ENCODE measurements around the gene BTNL2. TPM values are rescaled to one million over a fixed set of nuclear protein-coding genes. Genes with fewer than 3 reads are reported as not detected.
"Not testable (repeated sequence)": the region's sequence is repeated elsewhere in the genome, so short reads cannot be mapped to it uniquely, and the experiment has no call there.

BTNL2 gene
- polyA plus RNA-seq, 2 donors: not detected

GRCh38 chr6:32436995-32437836 is 30.2 kb upstream of the BTNL2 start:
- H3K4me1 ChIP-seq (ENCODE audit: control insufficient read depth in 2 of 2, insufficient read depth in 2 of 2, low read length in 1 of 2): no peaks in the 10 kb centered on the region
- no peak overlapping the region for H3K4me3 ChIP-seq (ENCODE audit: low read depth in 1 of 2, low read length in 2 of 2)
- WGBS, 2 donors: 46 to 54% methylated on average over 2 of the region's 2 CpGs
- no peaks in the 10 kb centered on the region for H3K27me3 ChIP-seq (ENCODE audit: control insufficient read depth in 1 of 2, insufficient read depth in 2 of 2, low read length in 2 of 2)
- no peaks in the 10 kb centered on the region for H3K9me3 ChIP-seq (ENCODE audit: control insufficient read depth in 2 of 2, insufficient read depth in 1 of 2, low read depth in 1 of 2, low read length in 1 of 2)
- H3K27ac ChIP-seq (ENCODE audit: low read depth in 2 of 2, low read length in 1 of 2): no peak overlapping the region
- no peaks in the 10 kb centered on the region for H3K36me3 ChIP-seq (ENCODE audit: control insufficient read depth in 2 of 2, insufficient read depth in 2 of 2, low read length in 1 of 2)

- Histone ChIP-seq H3K9me3 (ENCODE audit: control insufficient read depth in 2 of 2, insufficient read depth in 1 of 2, low read depth in 1 of 2, low read length in 1 of 2) (no peaks in the 10 kb centered on the region), H3K36me3 (ENCODE audit: control insufficient read depth in 2 of 2, insufficient read depth in 2 of 2, low read length in 1 of 2) (no peaks in the 10 kb centered on the region), H3K27ac (ENCODE audit: low read depth in 2 of 2, low read length in 1 of 2) (no peak overlapping the region), H3K4me1 (ENCODE audit: control insufficient read depth in 2 of 2, insufficient read depth in 2 of 2, low read length in 1 of 2) (no peaks in the 10 kb centered on the region), H3K4me3 (ENCODE audit: low read depth in 1 of 2, low read length in 2 of 2) (no peak overlapping the region), H3K27me3 (ENCODE audit: control insufficient read depth in 1 of 2, insufficient read depth in 2 of 2, low read length in 2 of 2) (no peaks in the 10 kb centered on the region)
- 66 to 70% methylated on average over 4 of the region's 4 CpGs for WGBS, 2 donors
These were observed 29.2 kb upstream of the BTNL2 start for GRCh38 chr6:32436186-32436585.

GRCh38 chr6:32433950-32434349 is 27.0 kb upstream of the BTNL2 start:
- not testable (repeated sequence) for H3K9me3 ChIP-seq (ENCODE audit: control insufficient read depth in 2 of 2, insufficient read depth in 1 of 2, low read depth in 1 of 2, low read length in 1 of 2); H3K36me3 ChIP-seq (ENCODE audit: control insufficient read depth in 2 of 2, insufficient read depth in 2 of 2, low read length in 1 of 2); H3K27me3 ChIP-seq (ENCODE audit: control insufficient read depth in 1 of 2, insufficient read depth in 2 of 2, low read length in 2 of 2); H3K27ac ChIP-seq (ENCODE audit: low read depth in 2 of 2, low read length in 1 of 2); H3K4me3 ChIP-seq (ENCODE audit: low read depth in 1 of 2, low read length in 2 of 2); H3K4me1 ChIP-seq (ENCODE audit: control insufficient read depth in 2 of 2, insufficient read depth in 2 of 2, low read length in 1 of 2)
- 93 to 98% methylated on average over 1 of the region's 1 CpG for WGBS, 2 donors

GRCh38 chr6:32432050-32432450 is 25.1 kb upstream of the BTNL2 start:
- Histone ChIP-seq H3K27me3 (ENCODE audit: control insufficient read depth in 1 of 2, insufficient read depth in 2 of 2, low read length in 2 of 2) (no peaks in the 10 kb centered on the region), H3K9me3 (ENCODE audit: control insufficient read depth in 2 of 2, insufficient read depth in 1 of 2, low read depth in 1 of 2, low read length in 1 of 2) (no peaks in the 10 kb centered on the region), H3K4me1 (ENCODE audit: control insufficient read depth in 2 of 2, insufficient read depth in 2 of 2, low read length in 1 of 2) (no peaks in the 10 kb centered on the region), H3K27ac (ENCODE audit: low read depth in 2 of 2, low read length in 1 of 2) (no peak overlapping the region), H3K36me3 (ENCODE audit: control insufficient read depth in 2 of 2, insufficient read depth in 2 of 2, low read length in 1 of 2) (no peaks in the 10 kb centered on the region), H3K4me3 (ENCODE audit: low read depth in 1 of 2, low read length in 2 of 2) (no peak overlapping the region)
- WGBS, 2 donors: 2 to 8% methylated on average over 1 of the region's 1 CpG

GRCh38 chr6:32431142-32431541 is 24.2 kb upstream of the BTNL2 start:
- no peaks in the 10 kb centered on the region for H3K27me3 ChIP-seq (ENCODE audit: control insufficient read depth in 1 of 2, insufficient read depth in 2 of 2, low read length in 2 of 2)
- 60 to 66% methylated on average over 3 of the region's 3 CpGs for WGBS, 2 donors
- no peaks in the 10 kb centered on the region for H3K9me3 ChIP-seq (ENCODE audit: control insufficient read depth in 2 of 2, insufficient read depth in 1 of 2, low read depth in 1 of 2, low read length in 1 of 2)
- no peaks in the 10 kb centered on the region for H3K36me3 ChIP-seq (ENCODE audit: control insufficient read depth in 2 of 2, insufficient read depth in 2 of 2, low read length in 1 of 2)
- no peak overlapping the region for H3K4me3 ChIP-seq (ENCODE audit: low read depth in 1 of 2, low read length in 2 of 2)
- H3K4me1 ChIP-seq (ENCODE audit: control insufficient read depth in 2 of 2, insufficient read depth in 2 of 2, low read length in 1 of 2): no peaks in the 10 kb centered on the region
- no peak overlapping the region for H3K27ac ChIP-seq (ENCODE audit: low read depth in 2 of 2, low read length in 1 of 2)

GRCh38 chr6:32430179-32430578 is 23.2 kb upstream of the BTNL2 start:
- Histone ChIP-seq H3K4me1 (ENCODE audit: control insufficient read depth in 2 of 2, insufficient read depth in 2 of 2, low read length in 1 of 2) (no peaks in the 10 kb centered on the region), H3K9me3 (ENCODE audit: control insufficient read depth in 2 of 2, insufficient read depth in 1 of 2, low read depth in 1 of 2, low read length in 1 of 2) (no peaks in the 10 kb centered on the region), H3K4me3 (ENCODE audit: low read depth in 1 of 2, low read length in 2 of 2) (no peak overlapping the region), H3K36me3 (ENCODE audit: control insufficient read depth in 2 of 2, insufficient read depth in 2 of 2, low read length in 1 of 2) (no peaks in the 10 kb centered on the region), H3K27ac (ENCODE audit: low read depth in 2 of 2, low read length in 1 of 2) (no peak overlapping the region), H3K27me3 (ENCODE audit: control insufficient read depth in 1 of 2, insufficient read depth in 2 of 2, low read length in 2 of 2) (no peaks in the 10 kb centered on the region)
- 75 to 82% methylated on average over 3 of the region's 3 CpGs for WGBS, 2 donors

GRCh38 chr6:32427934-32428474 is 21.0 kb upstream of the BTNL2 start:
- H3K9me3 ChIP-seq (ENCODE audit: control insufficient read depth in 2 of 2, insufficient read depth in 1 of 2, low read depth in 1 of 2, low read length in 1 of 2): no peaks in the 10 kb centered on the region
- H3K27me3 ChIP-seq (ENCODE audit: control insufficient read depth in 1 of 2, insufficient read depth in 2 of 2, low read length in 2 of 2): no peaks in the 10 kb centered on the region
- H3K4me3 ChIP-seq (ENCODE audit: low read depth in 1 of 2, low read length in 2 of 2): no peak overlapping the region
- no peaks in the 10 kb centered on the region for H3K4me1 ChIP-seq (ENCODE audit: control insufficient read depth in 2 of 2, insufficient read depth in 2 of 2, low read length in 1 of 2)
- no peak overlapping the region for H3K27ac ChIP-seq (ENCODE audit: low read depth in 2 of 2, low read length in 1 of 2)
- H3K36me3 ChIP-seq (ENCODE audit: control insufficient read depth in 2 of 2, insufficient read depth in 2 of 2, low read length in 1 of 2): no peaks in the 10 kb centered on the region
- 81 to 94% methylated on average over 4 of the region's 4 CpGs for WGBS, 2 donors

- Histone ChIP-seq H3K4me3 (ENCODE audit: low read depth in 1 of 2, low read length in 2 of 2) (no peak overlapping the region), H3K36me3 (ENCODE audit: control insufficient read depth in 2 of 2, insufficient read depth in 2 of 2, low read length in 1 of 2) (no peaks in the 10 kb centered on the region), H3K27ac (ENCODE audit: low read depth in 2 of 2, low read length in 1 of 2) (no peak overlapping the region), H3K4me1 (ENCODE audit: control insufficient read depth in 2 of 2, insufficient read depth in 2 of 2, low read length in 1 of 2) (no peaks in the 10 kb centered on the region), H3K9me3 (ENCODE audit: control insufficient read depth in 2 of 2, insufficient read depth in 1 of 2, low read depth in 1 of 2, low read length in 1 of 2) (no peaks in the 10 kb centered on the region), H3K27me3 (ENCODE audit: control insufficient read depth in 1 of 2, insufficient read depth in 2 of 2, low read length in 2 of 2) (no peaks in the 10 kb centered on the region)
- WGBS, 2 donors: 37 to 40% methylated on average over 1 of the region's 1 CpG
These were observed 20.2 kb upstream of the BTNL2 start for GRCh38 chr6:32427218-32427617.

GRCh38 chr6:32426338-32426737 is 19.4 kb upstream of the BTNL2 start:
- no peaks in the 10 kb centered on the region for H3K36me3 ChIP-seq (ENCODE audit: control insufficient read depth in 2 of 2, insufficient read depth in 2 of 2, low read length in 1 of 2)
- no peaks in the 10 kb centered on the region for H3K27me3 ChIP-seq (ENCODE audit: control insufficient read depth in 1 of 2, insufficient read depth in 2 of 2, low read length in 2 of 2)
- WGBS, 2 donors: 54 to 75% methylated on average over 4 of the region's 4 CpGs
- H3K27ac ChIP-seq (ENCODE audit: low read depth in 2 of 2, low read length in 1 of 2): no peak overlapping the region
- no peaks in the 10 kb centered on the region for H3K4me1 ChIP-seq (ENCODE audit: control insufficient read depth in 2 of 2, insufficient read depth in 2 of 2, low read length in 1 of 2)
- no peak overlapping the region for H3K4me3 ChIP-seq (ENCODE audit: low read depth in 1 of 2, low read length in 2 of 2)
- H3K9me3 ChIP-seq (ENCODE audit: control insufficient read depth in 2 of 2, insufficient read depth in 1 of 2, low read depth in 1 of 2, low read length in 1 of 2): no peaks in the 10 kb centered on the region
